ENCODE data around the gene CTNNA2. TPM values are rescaled to one million over a fixed set of nuclear protein-coding genes. Genes with fewer than 3 reads are reported as not detected.

The CTNNA2 gene
- total RNA-seq, 3 donors from 2014 or later: 0.29 to 4.2 (median 1.1) TPM

GRCh38 chr2:79591281-79591680 is 78.4 kb downstream of the CTNNA2 start:
- intact Hi-C loops (cut with DNase I, micrococcal nuclease): no loop called here
- no peak for DNase-seq
- no peak for ATAC-seq
- no peaks in the 10 kb centered on the region for H3K4me1 ChIP-seq (ENCODE audit: low read depth)
- TF ChIP-seq, protein P1, sequence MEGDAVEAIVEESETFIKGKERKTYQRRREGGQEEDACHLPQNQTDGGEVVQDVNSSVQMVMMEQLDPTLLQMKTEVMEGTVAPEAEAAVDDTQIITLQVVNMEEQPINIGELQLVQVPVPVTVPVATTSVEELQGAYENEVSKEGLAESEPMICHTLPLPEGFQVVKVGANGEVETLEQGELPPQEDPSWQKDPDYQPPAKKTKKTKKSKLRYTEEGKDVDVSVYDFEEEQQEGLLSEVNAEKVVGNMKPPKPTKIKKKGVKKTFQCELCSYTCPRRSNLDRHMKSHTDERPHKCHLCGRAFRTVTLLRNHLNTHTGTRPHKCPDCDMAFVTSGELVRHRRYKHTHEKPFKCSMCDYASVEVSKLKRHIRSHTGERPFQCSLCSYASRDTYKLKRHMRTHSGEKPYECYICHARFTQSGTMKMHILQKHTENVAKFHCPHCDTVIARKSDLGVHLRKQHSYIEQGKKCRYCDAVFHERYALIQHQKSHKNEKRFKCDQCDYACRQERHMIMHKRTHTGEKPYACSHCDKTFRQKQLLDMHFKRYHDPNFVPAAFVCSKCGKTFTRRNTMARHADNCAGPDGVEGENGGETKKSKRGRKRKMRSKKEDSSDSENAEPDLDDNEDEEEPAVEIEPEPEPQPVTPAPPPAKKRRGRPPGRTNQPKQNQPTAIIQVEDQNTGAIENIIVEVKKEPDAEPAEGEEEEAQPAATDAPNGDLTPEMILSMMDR (IDR thresholded peaks at IDR 0.05): no peak
- no peaks in the 10 kb centered on the region for H3K9me3 ChIP-seq
- no peaks in the 10 kb centered on the region for H3K36me3 ChIP-seq (ENCODE audit: low read depth)
- no peak overlapping the region for H3K4me3 ChIP-seq

DNA sequence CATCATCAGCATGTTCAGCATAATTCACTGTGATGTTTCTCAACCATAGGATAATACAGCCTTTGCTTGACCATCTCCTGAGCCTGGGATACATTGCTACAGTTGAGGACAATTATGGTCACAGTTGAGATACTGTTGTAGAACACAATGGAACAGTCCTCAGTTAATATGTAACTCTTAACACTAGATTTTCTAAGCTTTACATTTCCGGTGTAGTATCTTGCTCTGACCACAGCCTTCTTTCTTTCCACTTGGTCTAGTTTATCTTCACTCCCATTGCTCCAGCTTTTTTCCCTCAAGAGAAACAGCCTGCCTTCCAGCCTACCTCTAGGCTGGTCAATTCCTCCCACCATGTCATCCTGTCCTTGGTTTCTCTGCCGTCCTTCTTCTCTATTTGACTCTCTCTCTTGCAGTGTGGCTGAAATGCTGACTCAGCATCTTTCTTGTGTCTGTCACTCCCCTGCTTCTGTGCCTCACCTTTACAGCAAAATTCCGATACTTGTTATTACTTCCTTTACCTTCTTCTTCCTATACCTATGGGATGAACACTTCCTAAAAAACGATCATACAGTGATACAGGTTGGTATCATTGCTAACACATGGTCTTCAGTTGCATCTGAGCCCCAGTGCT is 80.5 kb downstream of the CTNNA2 start:
- H3K36me3 ChIP-seq (ENCODE audit: low read depth): no peaks in the 10 kb centered on the region
- no peak for DNase-seq
- ATAC-seq: no peak
- no peak overlapping the region for H3K4me3 ChIP-seq
- H3K9me3 ChIP-seq: no peaks in the 10 kb centered on the region
- TF ChIP-seq, protein P1 (IDR thresholded peaks at IDR 0.05): no peak
- intact Hi-C loops (cut with DNase I, micrococcal nuclease): no loop called here
- H3K4me1 ChIP-seq (ENCODE audit: low read depth): no peaks in the 10 kb centered on the region

- no peak for DNase-seq
- H3K4me1 ChIP-seq (ENCODE audit: low read depth): no peaks in the 10 kb centered on the region
Observed at GRCh38 chr2:79596403-79596802, 83.6 kb downstream of the CTNNA2 start.

DNA sequence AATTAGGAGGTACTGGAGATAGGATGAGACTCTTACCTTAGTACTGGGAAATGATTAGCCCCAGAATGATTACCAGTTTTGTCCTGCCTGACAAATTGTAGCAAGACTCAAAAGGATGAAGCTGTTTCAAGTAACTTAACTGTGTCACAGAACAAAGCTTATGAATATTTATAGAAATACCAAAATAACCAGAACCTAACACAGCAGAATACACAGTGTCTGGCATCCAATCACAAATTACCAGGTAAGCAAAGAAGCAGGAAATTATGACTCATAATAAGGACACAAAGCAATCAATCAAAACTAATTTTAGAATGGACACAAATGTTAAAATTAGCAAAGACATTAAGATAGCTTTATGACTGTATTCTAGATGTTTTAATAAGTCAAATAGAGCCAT is 91.9 kb downstream of the CTNNA2 start:
- Histone ChIP-seq H3K9me3 (no peaks in the 10 kb centered on the region), H3K4me3 (no peak overlapping the region), H3K4me1 (ENCODE audit: low read depth) (no peaks in the 10 kb centered on the region), H3K36me3 (ENCODE audit: low read depth) (no peaks in the 10 kb centered on the region)
- no peak for DNase-seq
- intact Hi-C loops (cut with DNase I, micrococcal nuclease): no loop called here
- TF ChIP-seq, protein P1 (IDR thresholded peaks at IDR 0.05): no peak
- no peak for ATAC-seq

More at GRCh38 chr2:79596403-79596802, 83.6 kb downstream of the CTNNA2 start:
- H3K36me3 ChIP-seq (ENCODE audit: low read depth): no peaks in the 10 kb centered on the region
- TF ChIP-seq, protein P1 (IDR thresholded peaks at IDR 0.05): no peak
- no peak overlapping the region for H3K4me3 ChIP-seq
- intact Hi-C loops (cut with DNase I, micrococcal nuclease): no loop called here
- ATAC-seq: no peak
- no peaks in the 10 kb centered on the region for H3K9me3 ChIP-seq

DNA sequence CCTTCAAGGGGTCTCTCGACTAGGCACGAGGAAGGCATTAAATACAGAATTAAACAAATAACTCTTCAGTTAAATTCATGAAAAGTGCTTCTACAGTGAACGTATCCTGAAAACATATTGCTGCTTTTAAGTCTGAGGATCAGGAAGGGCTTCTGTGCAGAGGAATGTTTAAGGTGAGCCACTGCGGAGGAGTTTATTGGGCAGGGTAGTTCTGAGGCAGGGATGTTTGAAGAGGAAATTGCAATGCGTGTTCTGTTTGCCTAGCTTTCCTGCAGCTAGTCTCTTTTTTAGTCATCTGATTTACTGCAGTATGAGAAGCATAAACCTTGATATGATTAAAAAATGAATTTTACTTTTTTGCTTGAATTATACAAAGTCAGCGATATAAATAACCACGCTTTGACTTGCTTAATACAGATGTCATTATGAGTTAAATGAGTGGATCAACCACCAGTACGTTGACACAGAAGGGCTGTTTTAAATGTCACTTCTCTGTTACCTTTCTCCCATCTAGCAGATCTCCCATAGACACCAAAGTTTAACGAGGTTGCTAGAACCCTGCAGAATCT is 98.7 kb downstream of the CTNNA2 start:
- H3K36me3 ChIP-seq (ENCODE audit: low read depth): no peaks in the 10 kb centered on the region
- TF ChIP-seq, protein P1 (IDR thresholded peaks at IDR 0.05): no peak
- no peaks in the 10 kb centered on the region for H3K9me3 ChIP-seq
- no peaks in the 10 kb centered on the region for H3K4me1 ChIP-seq (ENCODE audit: low read depth)
- H3K4me3 ChIP-seq: no peak overlapping the region
- DNase-seq (peak in 1 of 3 donors; percentile 6), ATAC-seq (peak; percentile 51)
- intact Hi-C loops (cut with DNase I, micrococcal nuclease): no loop called here
